Spleen (tissue), 11 donors: ENCODE measurements around the gene SLC6A20. TPM values are rescaled to one million over a fixed set of nuclear protein-coding genes. Genes with fewer than 3 reads are reported as not detected.

Experiments used
- DNase-seq: peaks from one replicate; pipeline ENCODE4 v3.0.0-alpha.2; 2020
- H3K27ac ChIP-seq, 8 donors: fragments of 200-600 bp; sonication (generic) in 7 of 8; 1 replicate in 4 of 8; 2 replicates in 4 of 8; pipeline versions ENCODE4 v1.5.0 to v1.8.0; 2016 to 2021; ENCODE audit warnings: inconsistent platforms in 4 of 8, mild to moderate bottlenecking in 4 of 8, moderate library complexity in 1 of 8
- H3K27me3 ChIP-seq, 7 donors: fragments of 200-600 bp; sonication (generic) in 6 of 7; replicated peaks in 1 of 7; 1 replicate in 4 of 7; 2 replicates in 3 of 7; pipeline versions ENCODE4 v1.5.0 to v1.8.0; 2016 to 2021; ENCODE audit warnings: inconsistent platforms in 3 of 7, mild to moderate bottlenecking in 1 of 7
- H3K36me3 ChIP-seq, 6 donors: fragments of 200-600 bp; sonication (generic) in 5 of 6; 1 replicate in 4 of 6; 2 replicates in 2 of 6; pipeline versions ENCODE4 v1.5.0 to v1.8.0; 2016 to 2021; ENCODE audit warnings: inconsistent platforms in 2 of 6
- H3K4me1 ChIP-seq, 6 donors: fragments of 200-600 bp; sonication (generic) in 5 of 6; 1 replicate in 3 of 6; 2 replicates in 3 of 6; pipeline versions ENCODE4 v1.5.0 to v1.8.0; 2016 to 2021; ENCODE audit warnings: inconsistent platforms in 3 of 6
- H3K4me3 ChIP-seq, 8 donors: fragments of 200-600 bp; sonication (generic) in 7 of 8; 1 replicate in 4 of 8; 2 replicates in 4 of 8; pipeline versions ENCODE4 v1.5.0 to v1.8.0; 2016 to 2021; ENCODE audit warnings: inconsistent platforms in 4 of 8, mild to moderate bottlenecking in 4 of 8, moderate library complexity in 2 of 8
- H3K9me3 ChIP-seq, 8 donors: fragments of 200-600 bp; sonication (generic) in 7 of 8; 1 replicate in 4 of 8; 2 replicates in 4 of 8; pipeline versions ENCODE4 v1.5.0 to v1.8.0; 2016 to 2021; ENCODE audit warnings: inconsistent platforms in 4 of 8
- POLR2A ChIP-seq, 3 donors: fragments of 450-650 bp; IDR thresholded peaks; one replicate each; pipeline ENCODE4 v1.5.1; 2017; ENCODE audit warnings: antibody characterized with exemption in 3 of 3, mild to moderate bottlenecking in 1 of 3
- POLR2AphosphoS5 ChIP-seq, 3 donors: sonication (generic); formaldehyde crosslinking; IDR thresholded peaks; one replicate each; pipeline ENCODE4 v1.5.1; 2017; ENCODE audit warnings: antibody characterized with exemption in 3 of 3
- WGBS, 5 donors: extraction: QIAGEN DNeasy Blood & Tissue Kit in 3 of 5; methylation state at CpG; one replicate each; pipeline versions ENCODE4 v1.1.5 to v1.1.7; 2013 to 2018; 5-methylcytosine and 5-hydroxymethylcytosine counted together
- intact Hi-C: fragments of 100-400 bp; cut with DNase I; formaldehyde crosslinking; loops from one replicate; pipeline ENCODE4 v1.15.0; 2023; ENCODE audit warnings: low total_unique reads
- polyA plus RNA-seq, 3 donors: library from polyadenylated mRNA; stranded (reverse); fragments of 200-250 nt; gene quantifications; one replicate each; pipeline ENCODE4 v1.2.1, GENCODE V29; 2013
- total RNA-seq, 7 donors: library from RNA; depleted of rRNA in 3 of 7; stranded (reverse); fragments of >200 nt in 3 of 7; fragmentation: NEBNext Ultra II Directional in 4 of 7; extraction: Animal tissue kit (Norgen Biotek cat#: 25700) in 4 of 7; gene quantifications; one replicate each; pipeline versions ENCODE4 v1.1.0 to v1.2.1, GENCODE V29; 2016 to 2021
- TF ChIP-seq, protein P1 (sequence below), 11 experiments: fragments of 200-600 bp in 7 of 11; fragments of 450-650 bp in 4 of 11; sonication (generic) in 4 of 11; IDR thresholded peaks in 8 of 11; conservative IDR thresholded peaks in 3 of 11; 1 replicate in 7 of 11; 2 replicates in 4 of 11; pipeline versions ENCODE4 v1.4.0 to v1.8.0; 2016 to 2021; ENCODE audit warnings: antibody characterized with exemption in 11 of 11, inconsistent platforms in 4 of 11, mild to moderate bottlenecking in 1 of 11
- donor health status: healthy with polysubstance abuse.
- donor health status: DM: no; HTN: no; CAD: no; lungs with moderate emphysema.
- donor health status: DM: no; HTN: no; CAD: no.
- donor health status: Bipolar disorder and iron deficiency.
- donor health status: healthy.
- donor health status: DM: no; HTN: no; CAD: no.
- donor health status: DM: yes; HTN: yes; CAD: no.

SLC6A20 gene
- total and polyA plus RNA-seq, 10 donors, result 0.02 to 0.49 (median 0.32) TPM; not detected in 3

DNA sequence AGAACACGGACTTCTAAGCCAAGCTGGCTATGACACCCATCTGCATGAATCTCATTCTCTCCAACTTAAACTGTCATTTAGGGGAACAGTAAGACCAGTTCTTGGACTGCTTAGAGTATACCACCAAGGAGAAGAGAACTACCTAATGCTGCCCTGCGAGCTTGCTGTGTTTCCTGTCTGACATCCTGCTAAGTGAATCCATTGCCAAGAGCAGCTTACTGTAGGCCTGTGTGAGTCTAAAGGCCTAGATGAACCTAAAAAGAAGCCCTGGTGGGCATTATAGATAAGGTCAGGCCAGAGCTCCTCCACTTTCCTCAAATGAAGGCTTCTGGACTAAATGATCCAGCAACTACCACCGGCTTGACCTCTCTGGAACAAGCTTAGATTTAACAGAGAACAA, 30.6 kb upstream of the SLC6A20 start:
- Histone ChIP-seq H3K27ac (no peak overlapping the region), H3K4me1 (no peaks in the 10 kb centered on the region), H3K4me3 (no peak overlapping the region), H3K27me3 (no peaks in the 10 kb centered on the region), H3K9me3 (no peaks in the 10 kb centered on the region), H3K36me3 (peaks cover 0 to 100% (median 57%) of the 10 kb centered on the region in 6 donors)
- WGBS, 5 donors, result 82 to 98% (median 88%) methylated on average over 3 of the region's 3 CpGs
- intact Hi-C loops, result no loop called here
- TF ChIP-seq POLR2A (IDR thresholded peaks at IDR 0.05) (no peak), POLR2AphosphoS5 (IDR thresholded peaks at IDR 0.05) (no peak)
- TF ChIP-seq, protein P1, sequence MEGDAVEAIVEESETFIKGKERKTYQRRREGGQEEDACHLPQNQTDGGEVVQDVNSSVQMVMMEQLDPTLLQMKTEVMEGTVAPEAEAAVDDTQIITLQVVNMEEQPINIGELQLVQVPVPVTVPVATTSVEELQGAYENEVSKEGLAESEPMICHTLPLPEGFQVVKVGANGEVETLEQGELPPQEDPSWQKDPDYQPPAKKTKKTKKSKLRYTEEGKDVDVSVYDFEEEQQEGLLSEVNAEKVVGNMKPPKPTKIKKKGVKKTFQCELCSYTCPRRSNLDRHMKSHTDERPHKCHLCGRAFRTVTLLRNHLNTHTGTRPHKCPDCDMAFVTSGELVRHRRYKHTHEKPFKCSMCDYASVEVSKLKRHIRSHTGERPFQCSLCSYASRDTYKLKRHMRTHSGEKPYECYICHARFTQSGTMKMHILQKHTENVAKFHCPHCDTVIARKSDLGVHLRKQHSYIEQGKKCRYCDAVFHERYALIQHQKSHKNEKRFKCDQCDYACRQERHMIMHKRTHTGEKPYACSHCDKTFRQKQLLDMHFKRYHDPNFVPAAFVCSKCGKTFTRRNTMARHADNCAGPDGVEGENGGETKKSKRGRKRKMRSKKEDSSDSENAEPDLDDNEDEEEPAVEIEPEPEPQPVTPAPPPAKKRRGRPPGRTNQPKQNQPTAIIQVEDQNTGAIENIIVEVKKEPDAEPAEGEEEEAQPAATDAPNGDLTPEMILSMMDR (IDR thresholded peaks at IDR 0.05 in 8 of 11, conservative IDR thresholded peaks at IDR 0.05 in 3 of 11), result no peak
- no peak for DNase-seq

DNA sequence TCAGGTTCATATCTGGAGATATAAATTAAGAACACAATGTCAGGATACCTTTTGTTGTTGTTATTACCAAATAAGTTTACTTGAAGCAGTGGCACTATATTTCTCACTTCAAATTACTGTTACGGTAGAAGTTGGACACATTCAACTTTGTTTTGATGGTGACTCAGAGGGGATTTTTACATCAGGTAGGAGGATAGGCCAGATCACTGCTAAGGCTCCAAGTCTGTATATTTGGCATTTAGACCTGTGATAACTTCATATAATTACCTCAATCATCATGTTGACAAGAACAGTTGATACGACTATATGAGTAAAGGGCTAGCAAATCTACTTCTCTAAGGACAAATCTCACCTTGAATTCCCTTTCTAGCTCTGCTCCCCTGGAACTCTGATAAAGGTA, 30.0 kb upstream of the SLC6A20 start:
- no peaks in the 10 kb centered on the region for H3K27me3 ChIP-seq

DNA sequence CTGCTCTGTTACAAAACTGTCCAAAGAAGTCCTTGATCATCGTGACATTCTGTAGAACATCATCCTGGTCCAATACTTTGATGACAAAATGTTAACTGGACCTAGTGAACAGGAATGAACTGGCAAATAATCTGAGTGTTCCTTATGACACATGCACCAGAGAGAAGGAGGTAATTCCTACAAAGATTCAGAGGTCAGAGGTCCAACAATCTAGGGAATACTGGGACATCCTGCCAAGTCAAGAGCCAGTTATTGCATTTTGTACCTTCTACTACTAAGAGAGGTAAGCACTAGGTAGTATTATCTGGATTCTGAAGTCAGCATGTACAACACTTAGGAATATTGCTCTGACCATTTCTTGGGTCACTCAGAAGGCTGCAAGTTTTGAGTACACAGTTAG, 24.8 kb upstream of the SLC6A20 start:
- Histone ChIP-seq H3K27ac (no peak overlapping the region), H3K9me3 (peaks cover 3 to 13% (median 9%) of the 10 kb centered on the region in 8 donors), H3K4me3 (no peak overlapping the region), H3K36me3 (peaks cover 0 to 59% (median 29%) of the 10 kb centered on the region in 6 donors), H3K4me1 (peaks cover 0 to 7% (median 1%) of the 10 kb centered on the region in 6 donors), H3K27me3 (no peaks in the 10 kb centered on the region)
- TF ChIP-seq, protein P1 (IDR thresholded peaks at IDR 0.05 in 8 of 11, conservative IDR thresholded peaks at IDR 0.05 in 3 of 11), result no peak
- no peak for TF ChIP-seq POLR2A (IDR thresholded peaks at IDR 0.05)
- no peak for TF ChIP-seq POLR2AphosphoS5 (IDR thresholded peaks at IDR 0.05)
- 91 to 100% (median 96%) methylated on average over 1 of the region's 1 CpG for WGBS, 5 donors
- intact Hi-C loops, result no loop called here
- DNase-seq, result no peak

More for the DNA sequence above, 30.0 kb upstream of the SLC6A20 start:
- Histone ChIP-seq H3K36me3 (peaks cover 0 to 100% (median 57%) of the 10 kb centered on the region in 6 donors), H3K9me3 (no peaks in the 10 kb centered on the region), H3K4me1 (no peaks in the 10 kb centered on the region), H3K27ac (no peak overlapping the region), H3K4me3 (no peak overlapping the region)
- WGBS, 5 donors, result 82 to 90% (median 86%) methylated on average over 2 of the region's 2 CpGs
- DNase-seq, result no peak
- intact Hi-C loops, result no loop called here
- TF ChIP-seq, protein P1 (IDR thresholded peaks at IDR 0.05 in 8 of 11, conservative IDR thresholded peaks at IDR 0.05 in 3 of 11), result no peak
- no peak for TF ChIP-seq POLR2A (IDR thresholded peaks at IDR 0.05)
- TF ChIP-seq POLR2AphosphoS5 (IDR thresholded peaks at IDR 0.05), result no peak

DNA sequence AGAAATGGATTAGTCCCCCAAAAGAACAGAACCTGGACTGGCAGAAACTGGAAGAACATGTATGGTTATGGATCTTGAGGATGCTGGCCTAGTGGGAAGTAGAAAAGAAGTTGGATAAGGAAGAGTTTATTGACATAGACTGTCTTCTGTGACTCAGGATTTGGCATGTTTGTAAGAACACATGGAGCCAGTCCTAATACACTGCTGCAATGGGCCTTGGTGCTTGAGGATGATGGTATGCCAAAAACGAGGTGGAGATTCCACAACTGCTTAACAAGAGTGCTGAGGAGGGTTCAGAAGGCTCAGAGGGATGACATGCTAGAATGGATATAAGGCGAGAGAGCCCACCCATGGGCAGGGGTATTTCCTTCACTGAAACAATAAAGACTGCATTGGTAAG, 23.2 kb upstream of the SLC6A20 start:
- H3K4me3 ChIP-seq, result no peak overlapping the region
- H3K9me3 ChIP-seq, result peaks cover 3 to 13% (median 9%) of the 10 kb centered on the region in 8 donors
- intact Hi-C loops, result no loop called here
- no peak for DNase-seq
- peaks cover 0 to 46% (median 16%) of the 10 kb centered on the region in 6 donors for H3K36me3 ChIP-seq
- TF ChIP-seq POLR2A (IDR thresholded peaks at IDR 0.05), result no peak
- TF ChIP-seq, protein P1 (IDR thresholded peaks at IDR 0.05 in 8 of 11, conservative IDR thresholded peaks at IDR 0.05 in 3 of 11), result no peak
- no peak for TF ChIP-seq POLR2AphosphoS5 (IDR thresholded peaks at IDR 0.05)
- H3K27ac ChIP-seq, result no peak overlapping the region
- 74 to 94% (median 91%) methylated on average over 2 of the region's 2 CpGs for WGBS, 5 donors
- no peaks in the 10 kb centered on the region for H3K27me3 ChIP-seq
- H3K4me1 ChIP-seq, result peaks cover 0 to 12% (median 2%) of the 10 kb centered on the region in 6 donors
